NCI-H2227 (cell line): ENCODE measurements around the gene GRIP1.

ENCODE experiments used
- DNase-seq: peaks from one replicate; lab custom pipeline; 2025; ENCODE audit not compliant: unreplicated experiment; lab: John Stamatoyannopoulos, UW

GRIP1 gene

DNA sequence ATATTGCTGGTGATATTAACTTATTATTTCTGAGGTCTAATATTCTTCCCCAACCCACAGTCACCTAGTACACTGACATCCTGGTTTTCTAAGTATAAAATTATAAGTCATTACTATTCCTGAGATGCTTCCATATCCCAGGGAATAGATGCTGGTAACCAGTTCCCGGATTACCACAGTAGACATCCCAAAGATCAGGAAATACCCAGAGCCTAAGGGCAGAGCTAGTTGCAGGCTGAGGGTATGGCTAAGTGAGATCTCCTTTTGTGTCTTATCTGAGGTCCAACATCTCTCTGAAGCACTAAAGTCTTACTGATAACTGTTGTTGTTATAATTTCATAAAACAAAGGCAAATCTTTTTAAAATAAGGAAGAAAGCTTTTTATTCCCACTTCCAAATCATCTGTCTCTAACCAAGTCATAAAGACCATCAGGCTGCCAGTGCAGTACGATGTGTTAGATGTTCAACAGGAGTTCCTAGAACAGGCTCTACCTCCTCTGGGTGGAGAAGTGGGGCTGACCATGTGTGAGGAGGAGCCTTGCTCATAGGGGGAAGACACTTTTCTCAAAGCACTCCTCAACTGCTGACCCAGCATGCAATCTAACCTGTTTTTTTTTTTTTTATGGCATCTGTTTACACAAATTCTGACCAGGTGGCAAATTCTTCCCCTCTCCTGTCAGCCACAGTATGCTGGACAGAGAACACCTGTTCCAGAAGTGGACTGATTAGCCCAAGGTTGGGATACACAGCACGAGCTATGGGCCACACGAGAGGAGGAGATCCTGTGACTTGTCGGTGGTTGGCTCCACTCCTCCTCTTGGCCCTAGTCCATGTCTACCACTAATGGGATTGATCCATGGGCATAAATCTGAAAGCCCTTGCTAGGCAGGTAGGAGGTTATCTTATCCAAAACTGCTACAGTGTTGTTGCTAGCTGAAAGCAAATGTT, 16.1 kb upstream of the GRIP1 start:
- DNase-seq = no peak

- DNase-seq = peak; percentile 74
These were observed 15.1 kb upstream of the GRIP1 start for GRCh38 chr12:66693901-66694513.

DNA sequence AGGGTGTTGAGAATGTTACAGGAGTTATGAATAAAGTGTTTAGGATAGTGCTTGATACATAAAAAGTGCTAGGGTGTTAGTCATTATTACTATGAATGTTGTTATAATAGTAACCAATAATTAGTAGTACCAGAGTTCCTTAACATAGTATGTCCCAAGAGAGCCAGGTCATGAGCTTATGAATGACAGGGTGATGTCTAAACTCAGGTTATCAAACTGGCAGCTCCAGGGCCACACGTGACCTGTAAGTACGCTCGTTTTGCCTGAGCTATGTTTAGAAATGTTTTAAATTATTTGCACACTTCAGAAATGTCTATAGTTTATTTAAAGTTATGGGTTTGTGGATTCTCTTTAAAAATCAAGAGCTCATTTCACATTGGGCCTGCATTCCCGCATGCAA, 14.1 kb upstream of the GRIP1 start:
- no peak for DNase-seq

DNA sequence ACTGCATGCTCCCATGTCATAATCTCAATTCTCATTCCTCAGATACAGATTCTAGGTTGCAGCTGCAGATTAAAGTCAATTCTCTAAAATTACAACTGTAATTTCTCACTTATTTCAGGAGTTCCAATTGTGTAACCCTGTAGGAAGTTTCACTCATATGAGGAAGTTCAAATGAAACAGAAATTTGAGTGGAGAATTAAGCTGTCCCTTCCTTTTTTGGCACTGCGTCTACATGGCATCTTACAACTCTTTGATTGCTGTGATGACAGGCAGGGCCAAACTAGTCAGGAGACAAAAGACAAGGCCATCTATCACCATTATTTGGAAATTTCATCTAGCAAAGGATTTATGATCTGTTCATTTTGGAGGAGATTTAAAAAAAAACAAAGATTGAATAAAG, 13.3 kb upstream of the GRIP1 start:
- DNase-seq = no peak

DNA sequence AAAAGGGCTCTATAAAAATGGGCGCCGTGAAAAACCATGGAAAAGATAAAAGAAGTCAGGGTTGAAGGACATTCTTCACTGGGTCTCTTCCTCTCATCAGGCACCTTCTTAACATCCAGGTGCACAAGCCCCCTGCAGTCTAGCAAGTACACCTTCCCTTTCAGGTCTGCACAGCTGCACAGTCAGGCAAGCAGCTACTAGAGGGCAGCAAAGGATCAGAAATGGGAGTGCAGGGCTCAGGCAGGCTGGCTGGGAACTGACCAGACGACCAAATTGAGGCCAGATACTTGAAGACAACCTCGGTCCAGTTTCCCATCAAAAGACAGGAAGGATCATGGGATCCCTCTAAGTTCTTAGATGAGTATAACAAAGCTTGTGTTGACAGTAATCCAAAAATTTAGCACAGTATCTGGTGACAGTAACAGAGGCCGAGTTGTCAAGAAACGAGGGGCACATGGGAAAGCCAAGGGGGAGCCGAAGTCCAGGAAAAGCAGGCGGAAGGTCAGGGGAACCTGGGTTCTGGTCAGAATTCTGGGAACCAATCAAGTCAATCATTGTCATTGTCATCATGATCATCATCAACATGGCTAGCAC, 10.1 kb upstream of the GRIP1 start:
- peak; percentile 70 for DNase-seq

DNA sequence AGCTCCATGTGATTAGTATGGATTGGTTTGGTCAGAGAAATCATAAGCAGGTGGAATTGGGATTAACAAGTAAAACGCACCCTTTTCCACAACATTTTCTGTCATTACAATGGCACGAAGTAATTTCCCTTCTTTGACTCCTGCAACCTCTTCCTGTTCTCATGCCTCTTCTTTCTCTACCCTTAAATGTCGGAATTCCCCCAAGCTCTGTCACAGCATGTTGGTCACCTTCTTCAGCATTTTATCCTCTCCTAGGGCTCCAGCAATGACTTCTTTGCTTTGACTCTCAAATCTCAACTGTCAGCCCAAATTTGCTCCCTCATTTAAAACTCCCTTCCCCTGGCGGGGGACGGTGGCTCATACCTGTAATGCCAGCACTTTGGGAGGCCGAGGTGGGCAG, 5.3 kb upstream of the GRIP1 start:
- no peak for DNase-seq

GRCh38 chr12:66683822-66684221, 4.9 kb upstream of the GRIP1 start:
- DNase-seq = no peak

- DNase-seq = no peak
These were observed 4.2 kb upstream of the GRIP1 start for GRCh38 chr12:66683073-66683472.

DNA sequence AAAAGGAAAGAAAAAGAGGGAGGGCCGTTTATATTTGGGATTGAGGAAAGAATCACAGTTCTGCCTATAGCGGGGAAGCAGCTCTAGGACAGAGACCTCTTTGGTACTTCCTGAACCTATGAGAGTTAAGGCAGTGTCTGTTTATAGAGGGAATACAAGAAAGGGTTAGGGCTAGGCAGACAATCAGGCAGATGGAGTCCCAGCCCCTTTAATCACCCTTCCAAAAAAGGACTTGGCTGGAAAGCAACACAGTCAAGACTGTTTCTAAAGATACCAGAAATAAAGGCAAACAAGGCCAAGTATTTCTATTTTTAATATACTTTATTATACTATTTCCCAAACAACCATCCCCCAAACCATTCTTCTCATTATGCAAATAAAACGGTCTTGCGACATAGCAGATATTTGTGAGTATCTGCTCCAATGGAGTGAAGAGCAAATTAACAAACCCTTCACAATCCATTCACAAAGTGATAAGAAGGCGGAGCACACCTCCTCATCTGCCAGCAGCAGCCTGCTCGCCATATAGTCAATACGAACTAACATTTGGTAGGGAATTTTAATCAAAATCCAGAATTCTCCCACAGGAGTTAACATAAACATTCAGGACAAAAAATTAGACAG, 697 bp upstream of the GRIP1 start:
- DNase-seq = no peak

- no peak for DNase-seq
These were observed 2.6 kb downstream of the GRIP1 start for GRCh38 chr12:66676241-66676640.

DNA sequence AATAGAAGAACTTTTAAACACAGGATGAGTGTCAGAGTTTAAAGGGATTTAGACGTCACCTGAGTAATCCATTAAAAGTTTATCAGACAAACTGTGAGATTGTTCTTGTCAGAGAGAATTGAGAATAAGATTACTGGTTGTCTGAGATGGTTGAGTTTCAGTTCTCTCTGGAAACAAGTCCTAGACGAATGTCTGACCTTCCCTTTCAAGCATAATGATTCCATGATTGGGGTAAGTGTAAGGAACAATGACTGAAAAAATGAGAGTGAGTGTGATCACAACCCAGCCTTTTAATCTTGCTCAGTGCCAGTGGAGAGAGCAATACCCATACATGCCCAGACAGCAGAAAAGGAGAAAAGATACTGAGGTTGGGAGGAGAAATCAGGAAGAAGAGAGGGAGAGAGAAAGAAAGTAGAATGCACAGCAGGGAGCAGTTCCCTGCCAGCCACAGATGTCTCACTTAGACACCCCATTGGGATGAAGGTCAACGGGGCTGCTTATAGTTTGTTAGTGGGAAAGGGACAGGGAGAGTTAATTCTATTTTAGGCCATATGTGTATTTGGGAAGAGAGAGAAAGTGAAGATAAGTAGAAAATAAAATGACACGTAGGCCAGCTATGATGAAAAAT, 4.3 kb downstream of the GRIP1 start:
- DNase-seq = no peak

DNA sequence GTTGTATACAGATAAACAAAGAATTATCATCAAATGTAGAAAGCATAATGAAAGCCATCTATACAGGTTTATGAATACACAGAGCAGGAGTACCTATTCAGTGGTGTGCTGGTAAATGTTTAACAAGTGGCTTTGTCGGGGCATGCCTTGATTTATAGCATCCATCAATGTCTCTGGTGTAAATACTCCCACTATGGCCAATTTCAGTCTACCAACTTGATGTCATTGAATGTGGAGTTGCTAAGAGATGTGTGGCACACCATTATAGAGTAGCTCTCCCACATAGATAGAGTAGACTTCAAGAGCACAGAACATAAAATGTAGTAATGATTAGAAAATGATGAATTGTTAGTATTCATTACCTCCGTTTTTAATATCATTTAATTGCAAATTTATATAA, 9.3 kb downstream of the GRIP1 start:
- DNase-seq = no peak

DNA sequence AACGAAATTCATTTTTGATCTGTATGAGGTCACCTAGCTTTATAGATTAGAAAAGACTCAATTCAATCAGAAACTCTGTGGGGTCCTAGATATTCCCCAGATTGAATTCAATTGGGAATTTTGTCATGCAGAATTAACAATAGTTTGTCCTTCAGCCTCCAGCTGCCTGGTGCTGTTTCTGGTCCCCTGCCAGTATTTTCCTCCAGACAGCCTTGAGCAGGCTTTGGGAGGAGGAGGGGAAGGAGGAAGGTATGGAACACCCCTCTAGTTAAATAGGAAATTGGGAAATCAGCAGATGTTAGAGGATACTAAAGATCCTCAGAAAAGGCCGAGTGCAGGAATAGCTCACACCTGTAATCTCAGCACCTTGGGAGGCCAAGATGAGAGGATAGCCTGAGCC, 10.6 kb downstream of the GRIP1 start:
- no peak for DNase-seq

DNA sequence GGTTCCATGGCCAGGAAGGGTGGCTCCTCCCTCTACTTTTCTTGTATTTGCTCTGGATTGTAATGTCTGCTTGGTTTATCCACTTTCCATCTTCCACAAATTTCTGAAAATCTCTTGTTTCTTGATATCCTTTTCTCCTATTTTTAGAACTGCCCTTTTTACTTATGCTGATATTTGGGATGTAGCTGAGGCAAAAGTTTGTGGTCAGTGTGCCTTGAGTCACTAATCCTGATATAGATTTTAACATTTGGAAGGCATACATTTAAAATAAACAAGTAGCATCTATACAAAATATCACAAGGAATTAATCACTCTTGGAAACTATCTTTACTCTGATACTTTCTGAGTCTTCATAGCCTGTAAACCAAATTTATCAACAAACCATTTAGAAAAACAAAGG, 11.0 kb downstream of the GRIP1 start:
- DNase-seq = no peak

- DNase-seq = no peak
These were observed 12.4 kb downstream of the GRIP1 start for GRCh38 chr12:66666481-66666880.

- DNase-seq = no peak
These were observed 13.4 kb downstream of the GRIP1 start for GRCh38 chr12:66665435-66665985.

DNA sequence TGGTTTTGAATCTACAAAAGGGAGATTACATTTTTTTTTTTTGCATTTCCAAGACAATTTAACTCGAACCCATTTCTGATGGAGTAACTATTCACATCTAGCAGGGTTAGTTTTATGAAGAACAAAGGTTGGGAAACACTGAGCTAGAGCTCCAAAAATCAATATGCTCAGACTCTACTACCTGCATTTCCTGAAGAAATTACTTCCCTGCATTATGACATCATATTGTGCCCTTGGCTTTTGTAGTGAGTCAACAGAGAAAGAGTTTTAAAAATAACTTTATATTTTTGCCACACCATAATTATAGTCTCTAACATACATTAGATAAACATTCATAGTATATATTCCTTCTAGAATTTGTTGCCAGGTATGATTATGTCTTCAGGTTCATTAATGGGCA, 14.8 kb downstream of the GRIP1 start:
- DNase-seq = no peak

DNA sequence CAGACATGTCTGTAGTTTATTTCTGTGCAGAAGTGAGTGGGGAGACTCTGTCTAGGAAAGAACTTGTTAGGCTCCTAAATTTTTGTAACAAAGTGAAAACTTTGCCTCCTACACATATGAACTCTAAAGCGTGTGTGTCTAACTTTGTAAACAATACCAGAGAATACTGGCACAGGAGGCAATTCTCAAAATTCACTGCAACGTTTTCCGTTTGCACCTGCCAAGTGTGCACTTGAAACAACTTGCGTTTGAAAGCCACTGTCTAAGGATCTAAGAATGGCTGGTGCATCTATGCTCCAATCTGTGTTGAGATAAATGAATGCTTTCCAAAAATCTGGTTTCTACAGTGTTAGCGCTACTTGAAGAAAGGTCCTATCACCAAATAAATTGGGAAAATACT, 15.3 kb downstream of the GRIP1 start:
- DNase-seq = no peak

- DNase-seq = no peak
These were observed 16.1 kb downstream of the GRIP1 start for GRCh38 chr12:66662729-66663128.

- DNase-seq = no peak
These were observed 16.7 kb downstream of the GRIP1 start for GRCh38 chr12:66662179-66662578.

GRCh38 chr12:66661357-66661756, 17.5 kb downstream of the GRIP1 start:
- DNase-seq = no peak
